Stimulated activated CD4-positive, alpha-beta T cell treated with anti-CD3 and anti-CD28 coated beads, TNF-alpha, amount 100 ng/mL, for 24 hours (primary cell): ENCODE measurements around the gene HRC.

Experiments used
- DNase-seq, 3 experiments: peaks; one replicate each; pipeline ENCODE4 v3.0.0-alpha.2; 2020; ENCODE audit warnings: low read depth in 3 of 3

HRC gene

GRCh38 chr19:49114630-49115363 is 40.4 kb downstream of the HRC start:
- DNase-seq: peak in 2 of 3 experiments; percentile 27 to 58

- DNase-seq: peak; percentile 30 to 70 (median 50)
These were observed 41.2 kb downstream of the HRC start, which contains the start of gene LIN7B for GRCh38 chr19:49113762-49114629. LIN7B (plus strand) TSS chr19:49114370; CDS start chr19:49114405, 35 bp downstream.

- DNase-seq: no peak
These were observed 43.8 kb downstream of the HRC start for GRCh38 chr19:49111218-49111998.

- no peak for DNase-seq
These were observed 44.6 kb downstream of the HRC start for GRCh38 chr19:49110567-49110966.

- DNase-seq: no peak
These were observed 45.5 kb downstream of the HRC start for GRCh38 chr19:49109569-49110233.

- no peak for DNase-seq
These were observed 46.1 kb downstream of the HRC start for GRCh38 chr19:49109051-49109450.

GRCh38 chr19:49107625-49108459 is 47.4 kb downstream of the HRC start:
- DNase-seq: no peak

- DNase-seq: peak; percentile 37 to 64 (median 45)
These were observed 48.5 kb downstream of the HRC start for GRCh38 chr19:49106648-49107135.

- DNase-seq: no peak
These were observed 50.8 kb downstream of the HRC start for GRCh38 chr19:49104229-49104864.

- no peak for DNase-seq
These were observed 51.7 kb downstream of the HRC start for GRCh38 chr19:49103331-49104085.

- no peak for DNase-seq
These were observed 52.9 kb downstream of the HRC start for GRCh38 chr19:49102303-49102702.
